ENCODE results near the gene ARHGAP15. TPM values are rescaled to one million over a fixed set of nuclear protein-coding genes. Genes with fewer than 3 reads are reported as not detected.

The ARHGAP15 gene
- total and polyA plus RNA-seq, 4 donors: 3.8 to 17.9 (median 13.2) TPM

- DNase-seq (ENCODE audit: low spot score): no peak
- no peaks in the 10 kb centered on the region for H3K9me3 ChIP-seq (ENCODE audit: control insufficient read depth in 4 of 4, low read length in 3 of 4)
- H3K27ac ChIP-seq (ENCODE audit: low read depth in 1 of 2, low read length in 2 of 2): no peak overlapping the region
- H3K36me3 ChIP-seq (ENCODE audit: control insufficient read depth in 4 of 4, insufficient read depth in 3 of 4, low read depth in 1 of 4, low read length in 3 of 4): no peaks in the 10 kb centered on the region
- H3K27me3 ChIP-seq (ENCODE audit: control insufficient read depth in 4 of 4, insufficient read depth in 4 of 4, low read length in 3 of 4): no peaks in the 10 kb centered on the region
- no peak overlapping the region for H3K4me3 ChIP-seq (ENCODE audit: low read depth in 1 of 3, low read length in 3 of 3)
- H3K4me1 ChIP-seq (ENCODE audit: control insufficient read depth in 4 of 4, insufficient read depth in 4 of 4, low read length in 3 of 4): no peaks in the 10 kb centered on the region
- TF ChIP-seq FOXA1 (IDR thresholded peaks at IDR 0.05): no peak
- TF ChIP-seq NR2F2 (IDR thresholded peaks at IDR 0.05): no peak
- TF ChIP-seq MAX (IDR thresholded peaks at IDR 0.05): no peak
- TF ChIP-seq TAF1 (conservative IDR thresholded peaks at IDR 0.05): no peak
- no peak for TF ChIP-seq EGR1 (IDR thresholded peaks at IDR 0.05; ENCODE audit: low read depth in 2 of 2)
- TF ChIP-seq RAD21 (IDR thresholded peaks at IDR 0.05): no peak
- TF ChIP-seq YY1 (IDR thresholded peaks at IDR 0.05): no peak
- TF ChIP-seq CTCF (IDR thresholded peaks at IDR 0.05; ENCODE audit: low read depth, low read length, missing input control): no peak
- TF ChIP-seq SP1 (IDR thresholded peaks at IDR 0.05): no peak
- no peak for TF ChIP-seq REST (IDR thresholded peaks at IDR 0.05)
- H3K9ac ChIP-seq (ENCODE audit: low read depth in 1 of 2, low read length in 2 of 2): no peak overlapping the region
- WGBS: 75% methylated on average over 2 of the region's 2 CpGs
These were observed 470.9 kb downstream of the ARHGAP15 start for GRCh38 chr2:143600116-143600515.

- Histone ChIP-seq H3K4me3 (ENCODE audit: low read depth in 1 of 3, low read length in 3 of 3) (no peak overlapping the region), H3K9ac (ENCODE audit: low read depth in 1 of 2, low read length in 2 of 2) (no peak overlapping the region), H3K9me3 (ENCODE audit: control insufficient read depth in 4 of 4, low read length in 3 of 4) (no peaks in the 10 kb centered on the region), H3K27me3 (ENCODE audit: control insufficient read depth in 4 of 4, insufficient read depth in 4 of 4, low read length in 3 of 4) (no peaks in the 10 kb centered on the region), H3K4me1 (ENCODE audit: control insufficient read depth in 4 of 4, insufficient read depth in 4 of 4, low read length in 3 of 4) (no peaks in the 10 kb centered on the region), H3K36me3 (ENCODE audit: control insufficient read depth in 4 of 4, insufficient read depth in 3 of 4, low read depth in 1 of 4, low read length in 3 of 4) (no peaks in the 10 kb centered on the region), H3K27ac (ENCODE audit: low read depth in 1 of 2, low read length in 2 of 2) (no peak overlapping the region)
- 79% methylated on average over 1 of the region's 1 CpG for WGBS
- TF ChIP-seq TAF1 (conservative IDR thresholded peaks at IDR 0.05) (no peak), ATF3 (IDR thresholded peaks at IDR 0.05) (no peak), FOXA1 (IDR thresholded peaks at IDR 0.05) (no peak), MAX (IDR thresholded peaks at IDR 0.05) (no peak), YY1 (IDR thresholded peaks at IDR 0.05) (no peak), RAD21 (IDR thresholded peaks at IDR 0.05) (no peak), NR2F2 (IDR thresholded peaks at IDR 0.05) (no peak), JUND (IDR thresholded peaks at IDR 0.05) (no peak), HNF4A (conservative IDR thresholded peaks at IDR 0.05) (no peak), CTCF (IDR thresholded peaks at IDR 0.05; ENCODE audit: low read depth, low read length, missing input control) (no peak), FOXA2 (IDR thresholded peaks at IDR 0.05) (no peak), REST (IDR thresholded peaks at IDR 0.05) (no peak), EGR1 (IDR thresholded peaks at IDR 0.05; ENCODE audit: low read depth in 2 of 2) (no peak), HNF4G (IDR thresholded peaks at IDR 0.05) (no peak), GABPA (IDR thresholded peaks at IDR 0.05 in 1 of 2, conservative IDR thresholded peaks at IDR 0.05 in 1 of 2) (no peak)
- TF ChIP-seq, protein P1, sequence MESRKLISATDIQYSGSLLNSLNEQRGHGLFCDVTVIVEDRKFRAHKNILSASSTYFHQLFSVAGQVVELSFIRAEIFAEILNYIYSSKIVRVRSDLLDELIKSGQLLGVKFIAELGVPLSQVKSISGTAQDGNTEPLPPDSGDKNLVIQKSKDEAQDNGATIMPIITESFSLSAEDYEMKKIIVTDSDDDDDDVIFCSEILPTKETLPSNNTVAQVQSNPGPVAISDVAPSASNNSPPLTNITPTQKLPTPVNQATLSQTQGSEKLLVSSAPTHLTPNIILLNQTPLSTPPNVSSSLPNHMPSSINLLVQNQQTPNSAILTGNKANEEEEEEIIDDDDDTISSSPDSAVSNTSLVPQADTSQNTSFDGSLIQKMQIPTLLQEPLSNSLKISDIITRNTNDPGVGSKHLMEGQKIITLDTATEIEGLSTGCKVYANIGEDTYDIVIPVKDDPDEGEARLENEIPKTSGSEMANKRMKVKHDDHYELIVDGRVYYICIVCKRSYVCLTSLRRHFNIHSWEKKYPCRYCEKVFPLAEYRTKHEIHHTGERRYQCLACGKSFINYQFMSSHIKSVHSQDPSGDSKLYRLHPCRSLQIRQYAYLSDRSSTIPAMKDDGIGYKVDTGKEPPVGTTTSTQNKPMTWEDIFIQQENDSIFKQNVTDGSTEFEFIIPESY (IDR thresholded peaks at IDR 0.05): no peak
- DNase-seq (ENCODE audit: low spot score): no peak
These were observed 472.6 kb downstream of the ARHGAP15 start for GRCh38 chr2:143601828-143602227.

All from liver (tissue), 9 donors.